SH-SY5Y (cell line): ENCODE measurements around the gene RIOX2.

ENCODE experiments used
- GATA2 ChIP-seq: IDR thresholded peaks from 2 replicates; pipeline ENCODE4 v1.6.1; 2011; ENCODE audit warnings: mild to moderate bottlenecking, low read depth, low read length
- GATA3 ChIP-seq: IDR thresholded peaks from 2 replicates; pipeline ENCODE4 v1.6.1; 2011; ENCODE audit warnings: low read depth, mild to moderate bottlenecking, low read length, moderate library complexity

Gene RIOX2

GRCh38 chr3:97999103-97999502, 26.9 kb upstream of the RIOX2 start:
- TF ChIP-seq GATA2 (no peak), GATA3 (no peak)

DNA sequence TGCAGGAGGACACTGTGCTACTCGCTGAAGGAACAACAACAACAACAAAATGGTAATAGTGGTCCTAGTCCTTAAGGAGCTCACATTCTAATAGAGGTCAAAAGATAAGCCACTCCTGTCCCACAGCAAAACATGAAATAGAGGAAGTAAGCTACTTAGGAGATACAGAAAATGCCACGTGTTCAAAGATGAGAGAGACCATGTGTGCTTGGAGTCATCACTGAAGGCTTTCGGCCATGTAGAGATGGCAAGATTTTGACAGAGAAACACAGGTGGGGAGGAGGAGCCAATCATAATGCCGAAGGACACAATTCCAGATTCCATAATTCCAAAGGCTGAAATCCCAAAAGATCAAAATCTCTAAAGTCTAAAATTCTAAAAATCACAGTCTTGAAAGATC, 24.8 kb upstream of the RIOX2 start:
- TF ChIP-seq GATA2 (no peak), GATA3 (no peak)

GRCh38 chr3:97994328-97994945, 22.2 kb upstream of the RIOX2 start:
- TF ChIP-seq GATA3 (no peak), GATA2 (no peak)

GRCh38 chr3:97993526-97993925, 21.3 kb upstream of the RIOX2 start:
- TF ChIP-seq GATA3: no peak
- TF ChIP-seq GATA2: no peak

DNA sequence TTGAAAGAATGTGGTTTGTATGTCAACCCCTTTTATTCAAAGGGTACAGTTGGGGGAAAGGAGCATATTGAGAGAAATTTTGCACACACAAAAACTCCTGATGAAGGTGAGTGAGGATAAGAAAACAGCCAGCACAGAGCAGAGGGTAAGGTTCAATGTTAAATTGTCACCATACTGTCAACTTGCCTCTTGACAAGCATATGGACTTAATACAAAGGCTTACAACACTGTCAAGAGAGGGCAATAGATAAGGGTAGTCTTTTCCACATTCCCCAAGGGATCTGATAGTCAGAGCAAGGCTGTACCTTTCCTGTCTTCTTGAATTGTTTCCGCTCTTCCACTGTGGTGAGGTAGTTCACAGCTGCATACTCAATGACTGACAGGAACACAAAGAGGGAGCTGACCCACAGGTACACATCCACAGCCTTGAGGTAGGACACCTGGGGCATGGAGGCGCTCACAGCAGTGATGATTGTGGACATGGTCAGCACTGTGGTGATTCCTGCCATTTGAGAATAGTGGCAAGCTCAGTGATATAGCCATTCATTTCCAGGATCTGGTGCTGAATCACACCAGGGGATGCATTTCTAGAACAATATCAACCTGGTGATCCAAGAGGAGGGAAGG, 20.4 kb upstream of the RIOX2 start:
- TF ChIP-seq GATA3 (no peak), GATA2 (no peak)

GRCh38 chr3:97991293-97991682, 19.1 kb upstream of the RIOX2 start:
- TF ChIP-seq GATA3 (no peak), GATA2 (no peak)

DNA sequence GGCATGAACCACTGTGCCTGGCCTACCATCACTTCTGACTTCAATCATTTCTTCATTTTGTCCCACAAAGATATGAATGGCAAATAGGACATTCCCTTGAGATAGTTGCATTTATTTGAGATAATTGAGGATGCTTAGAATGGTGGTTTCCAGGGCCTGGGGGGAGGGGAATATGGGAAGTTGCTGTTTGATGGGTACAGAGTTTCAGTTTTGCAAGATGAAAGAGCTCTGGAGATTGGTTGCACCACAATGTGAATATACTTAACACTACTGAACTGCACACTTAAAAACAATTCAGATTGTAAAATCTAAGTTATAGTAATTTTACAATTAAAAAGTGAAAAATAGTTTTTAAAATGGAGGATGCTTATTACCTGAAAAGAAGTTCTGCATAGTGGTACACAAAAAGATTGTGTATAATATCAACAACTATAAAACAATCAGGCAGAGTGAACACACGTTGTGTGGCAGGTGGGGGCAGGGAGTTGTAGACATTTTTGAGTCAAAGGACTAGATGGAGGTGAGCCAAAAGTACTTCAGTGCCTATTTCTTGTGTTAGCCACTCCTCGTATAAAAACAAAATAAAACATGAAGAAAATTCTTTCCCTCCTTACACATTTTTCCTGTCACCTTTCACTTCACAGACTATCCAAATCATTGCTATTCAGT, 18.5 kb upstream of the RIOX2 start:
- no peak for TF ChIP-seq GATA2
- no peak for TF ChIP-seq GATA3

DNA sequence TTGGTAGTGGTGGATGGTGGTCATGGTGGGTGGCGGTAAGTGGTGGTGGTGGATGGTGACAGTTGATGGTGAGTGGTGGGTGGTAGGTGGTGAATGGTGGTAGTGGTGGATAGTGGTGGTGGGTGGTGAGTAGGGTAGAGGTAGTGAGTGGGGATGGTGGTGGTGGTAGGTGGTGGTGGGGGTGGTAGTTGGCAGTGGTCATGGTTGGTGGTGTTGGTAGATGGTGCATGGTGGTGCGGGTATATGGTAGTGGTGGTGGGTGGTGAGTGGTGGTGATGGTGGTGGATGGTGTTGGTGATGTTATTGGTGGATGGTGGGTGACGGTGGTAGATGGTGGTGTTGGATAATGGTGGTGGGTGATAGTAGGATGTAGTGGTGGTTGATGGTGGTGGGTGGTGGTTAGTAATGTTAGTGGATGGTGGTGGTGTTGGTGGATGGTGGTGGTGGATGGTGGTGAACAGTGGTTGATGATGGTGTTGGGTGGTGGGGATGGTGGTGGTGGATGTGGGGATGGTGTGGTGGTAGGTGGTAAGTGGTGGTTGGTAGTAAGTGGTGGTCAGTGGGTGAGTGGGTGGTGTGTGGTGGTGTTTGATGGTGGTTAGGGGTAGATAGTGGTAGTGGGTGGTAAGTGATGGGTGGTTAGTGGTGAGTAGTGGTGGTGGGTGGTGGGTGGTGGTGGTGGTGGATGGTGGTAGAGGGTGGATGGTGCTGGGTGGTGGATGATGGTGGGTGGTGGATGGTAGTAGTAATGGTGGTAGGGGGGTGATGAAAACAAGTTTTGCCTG, 16.7 kb upstream of the RIOX2 start:
- TF ChIP-seq GATA3 (no peak), GATA2 (no peak)

DNA sequence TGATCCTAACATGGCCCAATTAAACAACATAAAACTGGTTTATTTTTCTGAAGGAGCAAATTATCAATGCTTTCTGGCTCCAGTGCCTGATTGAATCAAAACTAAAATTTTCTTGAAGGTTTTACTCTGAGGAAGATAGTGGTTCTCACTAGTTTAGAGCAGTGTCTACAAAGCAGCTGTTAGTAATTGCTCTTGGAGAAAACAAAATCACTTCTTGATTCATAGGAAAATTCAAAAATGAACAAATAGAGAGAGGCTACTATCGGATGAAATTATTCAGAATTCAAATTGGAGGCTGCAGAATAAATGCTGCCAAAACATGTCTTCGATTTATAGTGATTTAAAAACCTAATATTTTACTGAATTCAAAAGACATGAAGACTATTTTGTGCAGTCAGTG, 15.1 kb upstream of the RIOX2 start:
- TF ChIP-seq GATA2: no peak
- TF ChIP-seq GATA3: no peak

GRCh38 chr3:97983933-97984491, 11.8 kb upstream of the RIOX2 start:
- TF ChIP-seq GATA3 (no peak), GATA2 (no peak)

DNA sequence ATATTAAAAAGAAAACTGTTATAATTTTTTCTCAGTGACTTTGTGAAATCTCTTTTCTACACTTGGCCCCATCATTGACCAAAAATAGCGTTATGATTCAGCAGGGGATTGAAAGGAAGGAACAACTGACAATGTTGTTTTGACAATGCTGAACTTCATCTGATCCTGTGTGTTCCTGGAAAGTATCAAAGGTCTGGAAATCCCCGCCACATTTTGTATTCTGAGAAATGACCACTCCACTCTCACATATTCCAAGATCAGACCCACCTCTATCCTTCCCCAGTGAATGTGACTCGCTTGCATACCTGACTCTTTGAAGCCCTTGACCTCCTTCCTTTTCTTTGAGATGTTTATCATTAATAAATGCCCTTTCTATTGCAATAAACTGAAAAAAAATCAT, 9.7 kb upstream of the RIOX2 start:
- TF ChIP-seq GATA3 (no peak), GATA2 (no peak)

GRCh38 chr3:97979610-97980009, 7.4 kb upstream of the RIOX2 start:
- TF ChIP-seq GATA2 (no peak), GATA3 (no peak)

GRCh38 chr3:97975466-97975865, 3.2 kb upstream of the RIOX2 start:
- no peak for TF ChIP-seq GATA3
- no peak for TF ChIP-seq GATA2

- TF ChIP-seq GATA2 (no peak), GATA3 (no peak)
Measured at GRCh38 chr3:97974996-97975395, 2.8 kb upstream of the RIOX2 start.

DNA sequence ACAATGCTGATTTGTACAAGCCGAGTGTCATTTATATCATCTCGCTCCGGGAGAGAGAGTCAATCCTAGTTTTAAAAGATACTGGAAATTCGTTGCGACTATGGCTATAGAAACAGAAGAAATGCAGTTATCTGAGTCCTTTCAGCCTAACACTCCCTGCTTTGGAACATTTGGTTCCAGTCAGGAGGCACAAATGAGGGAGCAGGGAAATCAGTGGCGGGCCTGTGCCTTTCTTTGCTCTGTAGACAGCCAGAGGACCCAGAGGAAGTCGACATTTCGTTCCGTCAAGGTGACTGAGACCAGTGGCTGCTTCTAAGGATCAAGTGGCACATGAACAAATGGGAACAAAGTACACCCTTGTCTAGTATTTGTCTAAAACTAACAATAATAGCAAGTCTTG, 745 bp upstream of the RIOX2 start:
- no peak for TF ChIP-seq GATA2
- no peak for TF ChIP-seq GATA3
